Keratinocyte (primary cell): ENCODE data around the gene CKM. TPM values are rescaled to one million over a fixed set of nuclear protein-coding genes. Genes with fewer than 3 reads are reported as not detected.

Experiments used
- DNase-seq: peaks from one replicate; pipeline ENCODE4 v3.0.0-alpha.2; 2011; ENCODE audit warnings: low read depth, missing footprints, low spot score
- FAIRE-seq: peaks from 2 replicates; lab custom pipeline; 2011; peaks lifted over from hg19 to GRCh38; lab: Jason Lieb, UNC
- H2AFZ ChIP-seq: 2 replicates; pipeline ENCODE4 v1.6.0; 2012; ENCODE audit warnings: low read length, control low read depth, inconsistent platforms; ENCODE audit not compliant: control insufficient read depth
- H3K27ac ChIP-seq: 2 replicates; pipeline ENCODE4 v1.5.1; 2011; ENCODE audit warnings: low read length; ENCODE audit not compliant: control insufficient read depth, insufficient read depth
- H3K27me3 ChIP-seq: 3 replicates; pipeline ENCODE4 v1.6.0; 2011; ENCODE audit warnings: low read length; ENCODE audit not compliant: control insufficient read depth, insufficient read depth; ENCODE audit errors: extremely low read depth
- H3K36me3 ChIP-seq, 2 experiments: 2 replicates in 1 of 2; 3 replicates in 1 of 2; pipeline ENCODE4 v1.5.1; 2011; ENCODE audit warnings: low read length in 2 of 2, mild to moderate bottlenecking in 1 of 2; ENCODE audit not compliant: control insufficient read depth in 2 of 2, insufficient read depth in 2 of 2; ENCODE audit errors: extremely low read depth in 1 of 2
- H3K4me1 ChIP-seq: 3 replicates; pipeline ENCODE4 v1.5.1; 2011; ENCODE audit warnings: low read length; ENCODE audit not compliant: control insufficient read depth, insufficient read depth; ENCODE audit errors: extremely low read depth
- H3K4me2 ChIP-seq: 3 replicates; pipeline ENCODE4 v1.6.0; 2011; ENCODE audit warnings: low read depth, low read length; ENCODE audit not compliant: control insufficient read depth, insufficient read depth; ENCODE audit errors: extremely low read depth
- H3K4me3 ChIP-seq, 3 experiments: fragments of 200-600 bp in 1 of 3; sonication (generic) in 1 of 3; 2 replicates in 2 of 3; 3 replicates in 1 of 3; pipeline ENCODE4 v1.5.1; 2011 to 2016; ENCODE audit warnings: low read length in 3 of 3, mild to moderate bottlenecking in 3 of 3, control low read depth in 2 of 3, inconsistent platforms in 1 of 3, low read depth in 1 of 3, mixed read lengths in 1 of 3, mixed run types in 1 of 3, moderate library complexity in 1 of 3; ENCODE audit not compliant: control insufficient read depth in 2 of 3, insufficient read depth in 2 of 3; ENCODE audit errors: extremely low read depth in 1 of 3
- H3K79me2 ChIP-seq: 2 replicates; pipeline ENCODE4 v1.6.0; 2012; ENCODE audit warnings: low read length; ENCODE audit not compliant: control insufficient read depth, insufficient read depth
- H3K9ac ChIP-seq: 3 replicates; pipeline ENCODE4 v1.6.0; 2011; ENCODE audit warnings: low read length; ENCODE audit not compliant: control insufficient read depth, insufficient read depth; ENCODE audit errors: extremely low read depth
- H3K9me1 ChIP-seq: 3 replicates; pipeline ENCODE4 v1.6.0; 2011; ENCODE audit warnings: low read length; ENCODE audit not compliant: control insufficient read depth, insufficient read depth; ENCODE audit errors: extremely low read depth
- H3K9me3 ChIP-seq: 2 replicates; pipeline ENCODE4 v1.5.1; 2012; ENCODE audit warnings: low read depth, low read length; ENCODE audit not compliant: control insufficient read depth
- H4K20me1 ChIP-seq: 3 replicates; pipeline ENCODE4 v1.6.0; 2011; ENCODE audit warnings: low read length; ENCODE audit not compliant: control insufficient read depth, insufficient read depth; ENCODE audit errors: extremely low read depth
- CTCF ChIP-seq, 3 experiments: IDR thresholded peaks in 1 of 3; conservative IDR thresholded peaks in 1 of 3; optimal IDR thresholded peaks in 1 of 3; 2 replicates in 2 of 3; 3 replicates in 1 of 3; pipeline versions ENCODE3 to v1.5.1; 2011; ENCODE audit warnings: low read length in 3 of 3, mild to moderate bottlenecking in 3 of 3, moderate library complexity in 2 of 3, control low read depth in 1 of 3, inconsistent platforms in 1 of 3; ENCODE audit not compliant: insufficient read depth in 2 of 3; ENCODE audit errors: extremely low read depth in 1 of 3
- EZH2 ChIP-seq: IDR thresholded peaks from one replicate; pipeline ENCODE4 v1.6.1; 2012; ENCODE audit warnings: inconsistent platforms, mild to moderate bottlenecking, low read length, moderate library complexity
- dilution Hi-C: fragments of 300-500 bp; cut with MboI; formaldehyde crosslinking; loops from one replicate; pipeline ENCODE4 v1.7.0; 2020; ENCODE audit warnings: low sequenced_read_pairs; ENCODE audit not compliant: extremely low pct_ligation_motif_present
- polyA plus RNA-seq, 5 experiments: library from polyadenylated mRNA; depleted of rRNA in 3 of 5; stranded (reverse) in 3 of 5; stranded (forward) in 1 of 5; unstranded in 1 of 5; fragments of >200 nt; gene quantifications; 1 replicate in 1 of 5; 2 replicates in 3 of 5; 3 replicates in 1 of 5; pipeline versions ENCODE4 v1.2.1 to v1.2.3, GENCODE V29; 2011 to 2012; ENCODE audit warnings: missing spikeins in 2 of 5, low read depth in 1 of 5, low replicate concordance in 1 of 5

CKM gene
- polyA plus RNA-seq, 1 donor (not counting 4 experiments of a cell fraction or from before 2014, with no cell fraction given): not detected

GRCh38 chr19:45352914-45353796 lies 30.5 kb upstream of the CKM start:
- no peak for FAIRE-seq
- H3K36me3 ChIP-seq: peaks cover 41 to 55% of the 10 kb centered on the region in 2 experiments

GRCh38 chr19:45352471-45352870 lies 29.8 kb upstream of the CKM start:
- Histone ChIP-seq H4K20me1 (peaks cover 3% of the 10 kb centered on the region), H3K4me1 (no peaks in the 10 kb centered on the region)

More at GRCh38 chr19:45352914-45353796, 30.5 kb upstream of the CKM start:
- peaks cover 3% of the 10 kb centered on the region for H4K20me1 ChIP-seq
- dilution Hi-C loops: no loop called here
- DNase-seq: no peak
- no peaks in the 10 kb centered on the region for H3K9me1 ChIP-seq
- no peaks in the 10 kb centered on the region for H3K79me2 ChIP-seq
- no peaks in the 10 kb centered on the region for H3K4me1 ChIP-seq
- H3K27ac ChIP-seq: no peak overlapping the region
- no peak overlapping the region for H3K4me3 ChIP-seq
- TF ChIP-seq EZH2: no peak
- no peak for TF ChIP-seq CTCF (optimal IDR thresholded peaks at IDR 0.05 in 1 of 3, IDR thresholded peaks at IDR 0.05 in 1 of 3, conservative IDR thresholded peaks at IDR 0.05 in 1 of 3; ENCODE audit: extremely low read depth in 1 of 3, insufficient read depth in 2 of 3, low read length in 3 of 3)
- no peaks in the 10 kb centered on the region for H3K27me3 ChIP-seq
- H2AFZ ChIP-seq: no peak overlapping the region
- H3K4me2 ChIP-seq: no peak overlapping the region
- no peaks in the 10 kb centered on the region for H3K9me3 ChIP-seq
- H3K9ac ChIP-seq: no peak overlapping the region

More at GRCh38 chr19:45352471-45352870, 29.8 kb upstream of the CKM start:
- dilution Hi-C loops: no loop called here
- Histone ChIP-seq H3K9me3 (no peaks in the 10 kb centered on the region), H2AFZ (no peak overlapping the region), H3K4me3 (no peak overlapping the region), H3K27me3 (no peaks in the 10 kb centered on the region), H3K36me3 (peaks cover 41 to 55% of the 10 kb centered on the region in 2 experiments), H3K9me1 (no peaks in the 10 kb centered on the region), H3K79me2 (no peaks in the 10 kb centered on the region), H3K4me2 (no peak overlapping the region), H3K9ac (no peak overlapping the region), H3K27ac (no peak overlapping the region)
- FAIRE-seq (no peak), DNase-seq (no peak)
- TF ChIP-seq EZH2 (no peak), CTCF (optimal IDR thresholded peaks at IDR 0.05 in 1 of 3, IDR thresholded peaks at IDR 0.05 in 1 of 3, conservative IDR thresholded peaks at IDR 0.05 in 1 of 3; ENCODE audit: extremely low read depth in 1 of 3, insufficient read depth in 2 of 3, low read length in 3 of 3) (no peak)
